Activated T-cell treated with anti-CD3 and anti-CD28 coated beads for 1 hour (primary cell): ENCODE data around the gene LEO1.
A peak's percentile ranks its signal among the peaks of the same experiment; 100 is the strongest.
"Not testable (repeated sequence)": the region's sequence is repeated elsewhere in the genome, so short reads cannot be mapped to it uniquely, and the experiment has no call there.

Source experiments
- DNase-seq: peaks from one replicate; pipeline ENCODE4 v3.0.0-alpha.2; 2020; ENCODE audit warnings: low read depth

The LEO1 gene

GRCh38 chr15:52003710-52004109 is 32.1 kb upstream of the LEO1 start:
- DNase-seq, result no peak

- DNase-seq, result not testable (repeated sequence)
Observed at GRCh38 chr15:52003089-52003488, 31.5 kb upstream of the LEO1 start.

DNA sequence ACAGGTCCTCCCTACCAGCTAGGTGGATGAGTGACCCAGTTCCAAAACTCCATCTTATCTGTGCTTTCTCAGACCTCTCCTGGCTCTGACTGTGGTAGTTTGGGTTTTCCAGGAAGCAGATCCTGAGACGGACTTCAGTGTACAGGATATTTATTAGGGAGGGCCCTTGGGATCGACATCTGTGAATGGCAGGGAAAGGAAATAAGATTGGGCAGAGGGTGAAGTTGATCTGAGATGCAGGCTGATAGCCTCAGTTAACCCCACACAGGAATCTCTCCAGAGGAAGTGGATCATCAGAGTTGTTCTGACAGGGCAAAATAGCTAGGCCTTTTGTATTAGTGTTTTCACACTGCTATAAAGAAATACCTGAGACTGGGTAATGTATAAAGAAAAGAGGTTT is 30.8 kb upstream of the LEO1 start:
- DNase-seq, result no peak

- no peak for DNase-seq
Observed at GRCh38 chr15:51992953-51993352, 21.4 kb upstream of the LEO1 start.

- DNase-seq, result no peak
Observed at GRCh38 chr15:51991141-51991540, 19.6 kb upstream of the LEO1 start.

DNA sequence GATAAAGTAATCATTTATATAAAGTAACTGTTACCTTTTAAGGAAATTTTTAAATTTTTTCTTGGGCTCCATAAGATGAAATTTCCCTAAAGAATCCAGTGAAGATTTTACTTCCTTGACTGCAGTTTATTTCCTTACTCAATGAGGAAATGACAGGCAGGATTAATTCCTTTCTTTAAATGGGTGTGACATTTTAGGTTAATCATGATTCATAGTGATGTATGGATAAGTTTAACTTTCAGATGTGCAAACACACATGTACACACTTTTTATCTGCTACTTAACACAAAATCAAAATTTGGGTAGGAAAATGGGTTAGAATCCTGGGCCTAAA is 11.2 kb upstream of the LEO1 start:
- no peak for DNase-seq

GRCh38 chr15:51982013-51982769 is 10.6 kb upstream of the LEO1 start:
- peak; percentile 2 for DNase-seq

- no peak for DNase-seq
Observed at GRCh38 chr15:51973775-51974174, 2.2 kb upstream of the LEO1 start.

GRCh38 chr15:51973220-51973619 is 1.6 kb upstream of the LEO1 start:
- no peak for DNase-seq

- no peak for DNase-seq
Observed at GRCh38 chr15:51971032-51971374, 575 bp downstream of the LEO1 start.

GRCh38 chr15:51970132-51970817 is 1.3 kb downstream of the LEO1 start:
- DNase-seq, result no peak

DNA sequence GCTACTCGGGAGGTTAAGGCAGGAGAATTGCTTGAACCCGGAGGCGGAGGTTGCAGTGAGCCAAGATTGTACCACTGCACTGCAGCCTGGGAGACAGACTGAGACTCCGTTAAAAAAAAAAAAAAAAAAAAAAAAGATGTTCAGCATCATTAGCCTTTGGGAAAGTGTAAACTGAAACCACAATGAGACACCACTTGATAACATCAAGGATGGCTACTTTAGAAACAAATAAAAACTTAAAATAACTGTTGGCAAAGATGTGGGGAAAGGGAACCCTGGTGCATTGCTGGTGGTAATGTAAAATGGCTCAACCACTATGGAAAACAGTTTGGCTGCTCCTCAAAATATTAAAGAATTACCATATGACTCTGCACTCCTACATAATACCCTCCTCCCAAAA is 1.9 kb downstream of the LEO1 start:
- no peak for DNase-seq

DNA sequence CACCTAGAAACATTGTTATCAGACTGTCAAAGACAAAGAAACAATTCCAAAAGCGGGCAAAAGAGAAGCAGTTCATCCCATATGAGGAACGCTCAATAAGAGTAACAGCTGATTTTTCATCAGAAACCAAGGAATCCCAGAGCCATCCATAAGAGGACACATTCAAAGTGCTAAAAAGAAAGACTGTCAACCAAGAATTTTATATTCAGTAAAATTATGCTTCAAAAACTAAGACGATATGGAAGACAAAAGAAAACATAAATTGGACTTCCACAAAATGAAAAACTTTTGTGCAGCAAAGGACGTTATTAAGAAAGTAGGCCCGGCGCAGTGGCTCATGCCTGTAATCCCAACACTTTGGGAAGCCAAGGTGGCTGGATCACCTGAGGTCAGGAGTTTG is 4.0 kb downstream of the LEO1 start:
- DNase-seq, result no peak

DNA sequence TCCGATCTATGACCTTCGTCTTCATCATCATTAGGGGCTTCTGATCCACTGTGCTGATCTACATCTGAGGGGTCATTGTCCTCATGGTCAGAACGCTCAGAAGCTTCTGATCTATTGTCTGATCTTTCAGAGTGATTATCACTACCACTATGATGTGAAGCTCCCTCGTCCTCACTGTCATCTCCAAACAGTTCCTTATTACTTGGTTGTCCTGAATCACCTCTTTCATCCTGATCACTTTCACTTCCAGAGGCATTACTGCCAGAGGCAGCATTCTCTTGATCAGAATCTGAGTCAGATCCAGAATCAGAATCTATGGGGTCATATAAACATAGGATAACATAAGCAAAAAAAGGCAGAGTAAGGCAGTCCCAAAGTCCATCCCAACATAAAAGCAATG is 5.4 kb downstream of the LEO1 start:
- no peak for DNase-seq

GRCh38 chr15:51965691-51966090 is 5.9 kb downstream of the LEO1 start:
- DNase-seq, result no peak

DNA sequence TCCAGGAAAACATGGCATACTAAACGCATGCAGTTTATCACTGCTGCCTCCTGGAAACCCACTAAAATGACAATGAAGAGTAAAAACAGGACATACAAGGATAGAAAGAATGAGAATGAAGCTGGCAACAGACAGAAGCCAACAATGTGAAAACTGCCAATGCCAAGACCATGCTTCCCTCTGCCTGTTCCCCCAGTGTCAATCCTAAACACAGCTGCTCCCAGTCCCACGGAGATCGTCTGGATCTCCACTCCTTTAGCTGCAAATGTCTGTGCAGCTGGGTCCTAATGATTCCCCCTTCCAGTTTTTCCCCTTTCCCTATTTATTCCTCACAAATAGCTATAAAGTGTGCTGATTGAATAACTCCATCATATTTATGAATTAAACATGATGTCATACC is 16.1 kb downstream of the LEO1 start:
- no peak for DNase-seq

DNA sequence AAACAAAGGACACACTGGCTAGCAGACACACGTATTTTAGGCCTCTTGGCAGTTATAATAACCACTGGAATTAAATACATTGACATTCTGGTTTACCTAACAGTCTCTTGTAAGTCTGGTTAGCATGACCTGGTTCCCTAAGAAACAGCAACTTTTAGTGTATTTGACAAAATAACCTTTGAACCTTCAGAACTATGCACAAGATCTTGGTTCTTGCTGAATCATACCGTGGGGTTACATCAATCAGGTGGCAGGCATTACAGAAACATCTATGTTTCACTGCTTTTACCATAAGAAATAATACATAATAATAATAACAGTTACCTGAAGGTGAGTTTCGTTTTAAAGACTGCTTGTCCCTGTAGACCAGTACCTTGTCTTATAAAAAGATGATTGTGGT is 18.8 kb downstream of the LEO1 start:
- DNase-seq, result no peak

GRCh38 chr15:51947124-51947523 is 24.5 kb downstream of the LEO1 start:
- no peak for DNase-seq

DNA sequence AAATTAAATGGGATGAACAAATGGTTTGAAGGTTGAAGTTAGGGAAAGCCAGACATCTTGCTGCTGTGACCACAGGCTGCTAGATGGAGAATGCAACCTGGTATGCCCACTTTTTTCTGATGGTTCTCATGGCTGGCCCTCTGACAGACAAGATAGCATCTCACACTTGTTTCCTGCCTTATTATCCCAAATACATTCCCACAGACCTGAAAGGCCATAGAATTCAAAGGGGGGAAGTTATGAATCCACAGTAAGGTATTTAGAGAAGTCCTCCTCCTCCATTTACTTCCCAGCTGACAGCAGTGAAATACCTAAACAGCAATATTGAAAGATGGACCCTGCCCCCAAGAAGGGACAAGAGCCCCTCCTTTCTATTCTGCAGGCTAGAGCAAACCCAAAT is 32.4 kb downstream of the LEO1 start:
- DNase-seq, result no peak

- DNase-seq, result no peak
Observed at GRCh38 chr15:51938286-51938685, 33.3 kb downstream of the LEO1 start.

- no peak for DNase-seq
Observed at GRCh38 chr15:51936105-51936478, 35.5 kb downstream of the LEO1 start.

DNA sequence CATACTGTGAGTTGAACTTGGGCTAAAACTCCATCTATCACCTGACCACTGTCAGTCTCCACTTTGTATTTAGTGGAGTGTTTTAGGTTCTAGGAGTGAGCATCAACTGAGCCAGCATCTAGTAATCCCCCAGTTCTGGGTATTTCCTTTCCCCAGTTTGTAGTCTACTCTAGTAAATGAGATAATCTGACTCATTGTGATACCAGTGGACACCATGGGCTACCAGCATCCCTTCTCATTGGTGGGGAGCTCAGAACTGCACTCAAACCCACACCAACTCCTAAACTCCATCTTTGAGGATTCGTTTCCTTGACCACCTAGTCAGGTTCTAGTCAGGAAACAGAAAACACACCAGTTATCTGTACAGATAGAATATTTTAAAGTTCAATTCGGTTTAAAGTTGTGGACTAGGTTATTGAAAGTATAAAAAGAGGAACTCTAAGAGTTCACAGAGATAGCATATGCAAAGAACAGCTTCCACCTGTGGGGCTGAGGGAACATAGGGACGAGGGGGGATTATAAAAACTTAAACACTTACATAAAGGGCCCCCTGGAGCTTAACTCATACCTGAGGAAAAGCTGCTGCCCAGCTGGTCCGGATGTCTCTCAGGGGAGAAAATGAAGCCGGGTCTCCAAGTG is 36.0 kb downstream of the LEO1 start:
- no peak for DNase-seq

GRCh38 chr15:51932161-51932560 is 39.4 kb downstream of the LEO1 start:
- no peak for DNase-seq

DNA sequence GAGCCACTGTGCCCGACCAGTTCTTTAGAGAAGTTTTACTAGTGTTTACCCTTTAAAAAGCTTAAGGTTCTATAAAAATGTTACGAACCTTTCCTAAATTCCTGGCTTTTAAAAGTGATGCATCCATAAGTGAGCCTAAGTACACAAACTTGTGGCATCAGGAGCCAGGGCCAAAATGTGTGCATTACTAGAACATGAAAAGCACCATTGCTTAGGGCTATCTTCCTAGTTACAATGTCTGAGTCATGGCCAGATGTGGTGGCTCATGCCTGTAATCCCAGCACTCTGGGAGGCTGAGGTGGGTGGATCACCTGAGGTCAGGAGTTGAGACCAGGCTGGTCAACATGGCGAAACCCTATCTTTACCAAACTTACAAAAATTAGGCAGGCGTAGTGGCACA is 39.9 kb downstream of the LEO1 start:
- DNase-seq, result no peak
